GM12875 (cell line): ENCODE measurements around the gene SNX30.

Experiments
- H3K4me3 ChIP-seq: one replicate; pipeline ENCODE4 v1.5.1; 2011; ENCODE audit warnings: low read depth, low read length, control low read depth
- TF ChIP-seq, protein P1 (sequence below): IDR thresholded peaks from 2 replicates; pipeline ENCODE4 v1.5.1; 2011; ENCODE audit warnings: low read depth, mild to moderate bottlenecking, control low read depth, inconsistent platforms, low read length, moderate library complexity, borderline replicate concordance; ENCODE audit not compliant: insufficient read depth

SNX30 gene

DNA sequence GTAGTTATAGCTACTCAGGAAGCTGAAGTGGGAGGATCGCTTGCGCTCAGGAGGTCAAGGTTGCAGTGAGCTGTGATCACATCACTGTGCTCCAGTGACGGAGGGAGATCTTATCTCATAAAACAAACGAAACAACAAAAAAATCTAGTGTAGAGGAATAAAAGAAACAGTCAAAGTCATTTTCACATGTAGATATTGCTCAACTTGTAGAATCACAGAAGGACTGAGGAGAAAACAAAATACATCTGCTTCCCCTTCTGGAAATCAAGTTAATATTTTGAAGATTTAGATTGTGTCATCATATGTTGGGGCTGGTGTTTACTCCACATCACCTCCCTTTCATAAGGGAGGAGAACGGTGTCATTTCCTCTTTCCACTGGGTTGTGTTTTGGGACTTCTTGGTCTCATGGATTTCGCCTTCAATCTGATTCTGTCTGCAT is 148.3 kb downstream of the SNX30 start:
- TF ChIP-seq, protein P1, sequence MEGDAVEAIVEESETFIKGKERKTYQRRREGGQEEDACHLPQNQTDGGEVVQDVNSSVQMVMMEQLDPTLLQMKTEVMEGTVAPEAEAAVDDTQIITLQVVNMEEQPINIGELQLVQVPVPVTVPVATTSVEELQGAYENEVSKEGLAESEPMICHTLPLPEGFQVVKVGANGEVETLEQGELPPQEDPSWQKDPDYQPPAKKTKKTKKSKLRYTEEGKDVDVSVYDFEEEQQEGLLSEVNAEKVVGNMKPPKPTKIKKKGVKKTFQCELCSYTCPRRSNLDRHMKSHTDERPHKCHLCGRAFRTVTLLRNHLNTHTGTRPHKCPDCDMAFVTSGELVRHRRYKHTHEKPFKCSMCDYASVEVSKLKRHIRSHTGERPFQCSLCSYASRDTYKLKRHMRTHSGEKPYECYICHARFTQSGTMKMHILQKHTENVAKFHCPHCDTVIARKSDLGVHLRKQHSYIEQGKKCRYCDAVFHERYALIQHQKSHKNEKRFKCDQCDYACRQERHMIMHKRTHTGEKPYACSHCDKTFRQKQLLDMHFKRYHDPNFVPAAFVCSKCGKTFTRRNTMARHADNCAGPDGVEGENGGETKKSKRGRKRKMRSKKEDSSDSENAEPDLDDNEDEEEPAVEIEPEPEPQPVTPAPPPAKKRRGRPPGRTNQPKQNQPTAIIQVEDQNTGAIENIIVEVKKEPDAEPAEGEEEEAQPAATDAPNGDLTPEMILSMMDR: no peak
- no peak overlapping the region for H3K4me3 ChIP-seq

DNA sequence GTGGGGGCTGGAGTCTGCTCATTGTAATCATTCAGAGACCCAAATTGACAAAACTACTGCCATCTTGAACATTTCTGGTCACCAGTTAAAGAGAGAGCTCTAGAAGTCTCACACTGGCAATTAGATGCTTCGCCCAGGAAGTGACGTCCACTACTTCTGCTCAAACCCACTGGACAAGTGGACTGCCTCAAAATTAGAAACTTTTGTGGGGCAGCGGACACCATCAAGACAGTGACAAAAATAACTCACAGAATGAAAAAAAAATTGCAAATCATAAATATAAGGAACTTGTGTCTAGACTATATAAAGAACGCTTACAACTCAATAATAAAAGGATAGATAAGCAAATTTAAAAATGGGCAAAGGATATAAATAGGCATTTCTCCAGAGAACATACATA is 149.9 kb downstream of the SNX30 start:
- TF ChIP-seq, protein P1: no peak
- H3K4me3 ChIP-seq: no peak overlapping the region

DNA sequence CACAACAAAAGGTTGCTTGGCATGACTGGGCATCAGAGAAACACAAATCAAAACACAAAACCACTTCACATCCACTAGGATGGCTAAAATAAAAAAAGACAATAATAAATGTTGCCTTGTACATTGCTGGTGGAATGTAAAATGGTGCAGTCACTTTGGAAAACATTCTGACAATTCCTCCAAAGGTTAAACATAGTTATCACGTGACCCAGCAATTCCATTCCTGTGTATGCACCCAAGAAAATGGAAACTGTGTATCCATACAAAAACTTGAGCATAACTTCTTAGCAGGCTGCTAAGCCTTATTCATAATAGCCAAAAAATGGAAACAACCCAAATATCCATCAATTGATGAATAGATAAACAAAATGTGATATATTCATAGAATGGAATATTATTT is 150.3 kb downstream of the SNX30 start:
- no peak overlapping the region for H3K4me3 ChIP-seq
- TF ChIP-seq, protein P1: no peak

DNA sequence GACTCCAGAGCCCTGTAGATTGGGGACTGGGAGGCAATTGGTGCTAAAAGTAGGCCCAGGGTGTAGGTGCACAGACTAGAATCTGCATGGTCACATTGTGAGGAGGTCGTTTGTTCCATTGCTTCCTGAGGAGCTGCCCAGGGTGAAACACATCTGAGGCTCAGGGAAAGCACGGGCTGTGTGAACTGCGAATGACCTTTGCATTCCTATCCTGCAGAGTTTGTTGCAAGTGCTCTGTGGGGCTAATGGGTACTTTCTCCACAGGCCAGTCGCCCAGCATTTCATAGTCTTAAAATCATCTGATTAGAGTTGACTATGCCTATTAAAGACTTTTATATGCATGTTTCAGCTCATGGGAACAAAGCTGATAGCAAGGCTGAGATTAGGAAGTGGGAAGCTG is 154.5 kb downstream of the SNX30 start:
- TF ChIP-seq, protein P1: no peak

DNA sequence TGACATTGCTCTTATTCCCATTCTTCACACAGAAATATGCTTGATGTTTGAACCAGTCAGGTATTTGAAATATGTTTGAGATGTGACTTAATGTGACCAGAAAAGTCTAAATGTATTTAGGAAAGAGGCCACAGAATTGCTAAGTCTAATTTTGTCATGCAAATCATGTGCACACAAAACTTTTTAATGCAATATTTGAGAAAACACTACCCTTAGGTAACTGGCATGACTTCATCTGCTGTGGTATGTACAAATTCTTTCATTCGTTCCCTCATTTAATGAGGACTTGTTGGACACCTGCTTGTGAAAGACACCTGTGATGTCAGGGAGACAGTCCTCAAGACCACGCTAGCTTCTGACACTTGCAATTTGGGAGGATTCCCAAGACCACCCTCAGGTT is 161.2 kb downstream of the SNX30 start:
- no peak overlapping the region for H3K4me3 ChIP-seq
- TF ChIP-seq, protein P1: no peak

More for the DNA sequence above, 154.5 kb downstream of the SNX30 start:
- H3K4me3 ChIP-seq: no peak overlapping the region

DNA sequence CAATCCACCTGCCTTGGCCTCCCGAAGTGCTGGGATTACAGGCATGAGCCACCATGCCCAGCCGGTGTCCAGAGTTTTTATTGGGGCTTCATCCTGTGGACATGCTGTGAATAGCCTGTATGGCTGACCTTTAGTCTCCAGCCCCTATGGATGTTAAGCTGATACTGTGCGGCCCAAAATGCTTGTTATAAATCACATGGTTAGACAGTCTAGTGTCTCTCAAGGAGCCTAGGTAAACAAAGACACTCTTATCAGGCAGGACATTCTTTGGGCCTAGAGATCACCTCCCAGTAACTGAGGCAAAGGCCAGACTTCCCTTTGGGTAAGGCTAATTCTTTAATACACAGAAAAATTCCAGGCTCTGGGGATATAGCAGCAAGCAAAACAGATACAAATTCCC is 162.1 kb downstream of the SNX30 start:
- TF ChIP-seq, protein P1: no peak
- H3K4me3 ChIP-seq: no peak overlapping the region

DNA sequence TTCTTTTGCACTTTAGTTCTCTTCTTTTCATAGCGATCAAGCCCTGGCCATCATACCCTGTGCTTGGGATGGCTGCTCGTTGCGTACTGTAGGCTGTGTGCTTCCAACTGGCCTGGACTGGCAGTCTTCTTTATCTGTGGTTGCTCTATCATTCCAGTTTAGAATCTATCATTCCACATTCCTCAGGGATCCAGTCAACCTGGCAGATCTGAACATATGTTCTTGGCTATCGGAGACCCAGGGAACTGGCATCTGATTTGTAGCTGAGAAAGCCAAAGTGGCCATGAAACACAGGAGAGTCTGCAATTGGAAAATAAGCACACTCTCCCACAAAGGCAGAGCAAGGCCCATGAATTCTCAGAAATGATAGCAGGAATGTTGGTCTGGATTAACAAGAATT is 162.8 kb downstream of the SNX30 start:
- H3K4me3 ChIP-seq: no peak overlapping the region
- TF ChIP-seq, protein P1: no peak
